Measurements from ENCODE around the gene CYP2A7.
"Not testable (repeated sequence)": the region's sequence is repeated elsewhere in the genome, so short reads cannot be mapped to it uniquely, and the experiment has no call there.

Gene CYP2A7

GRCh38 chr19:40864739-40865496 is 17.1 kb downstream of the CYP2A7 start:
- H3K27ac ChIP-seq (ENCODE audit: extremely low read depth, low read depth, low read length), result peak overlapping the region; percentile 84
- H3K4me3 ChIP-seq (ENCODE audit: low read depth, low read length); H3K36me3 ChIP-seq (ENCODE audit: control insufficient read depth in 2 of 2, insufficient read depth in 1 of 2, low read length in 2 of 2); H3K9me3 ChIP-seq (ENCODE audit: control insufficient read depth, insufficient read depth, low read depth, low read length): not testable (repeated sequence)
- H3K4me1 ChIP-seq (ENCODE audit: control insufficient read depth, insufficient read depth, low read length), result peaks cover 17% of the 10 kb centered on the region
- ChIA-PET CTCF (interaction anchor here (0.7 to 2.5 kb wide), 2 partner anchors 45 to 57 kb away, joined by 3 to 10 read pairs; no protein-coding TSS in a partner anchor), POLR2A (interaction anchor here (0.6 to 1.0 kb wide), 4 partner anchors 33 to 444 kb away, joined by 3 to 4 read pairs (median 3); partner anchors contain the start of genes ACTMAP and SNRPA)
- TF ChIP-seq ZNF19 (tag by site-specific recombination; IDR thresholded peaks at IDR 0.05; ENCODE audit: low read depth) (peak; percentile 4; the same call in 1 of the 2 replicates), ZXDB (tag by site-specific recombination; IDR thresholded peaks at IDR 0.05) (peak; percentile 85), ZNF639 (tag by site-specific recombination; IDR thresholded peaks at IDR 0.05) (peak; percentile 64), ZEB2 (tag by site-specific recombination; IDR thresholded peaks at IDR 0.05) (peak; percentile 63; the same call in 1 of the 2 replicates), ZNF629 (tag by site-specific recombination; IDR thresholded peaks at IDR 0.05) (peak; percentile 87), IKZF3 (tag by site-specific recombination; IDR thresholded peaks at IDR 0.05) (peak; percentile 43; the same call in 1 of the 2 replicates), KLF8 (tag by site-specific recombination; IDR thresholded peaks at IDR 0.05) (0 out of 2 replicates have a peak, but pooled peaks have one; percentile 47), ZNF324 (tag by site-specific recombination; IDR thresholded peaks at IDR 0.05) (peak; percentile 63; the same call in 1 of the 2 replicates), ZBTB20 (tag by site-specific recombination; IDR thresholded peaks at IDR 0.05) (peak; percentile 31; the same call in 1 of the 2 replicates), ZNF692 (tag by site-specific recombination; IDR thresholded peaks at IDR 0.05) (peak; percentile 70; the same call in 1 of the 2 replicates), FEZF1 (tag by site-specific recombination; IDR thresholded peaks at IDR 0.05) (peak; percentile 54; the same call in 1 of the 2 replicates), PRDM4 (tag by site-specific recombination; IDR thresholded peaks at IDR 0.05) (peak; percentile 66), ZFHX2 (tag by site-specific recombination; conservative IDR thresholded peaks at IDR 0.05) (0 out of 2 replicates have a peak, but pooled peaks have one; percentile 11), ZNF600 (tag by site-specific recombination; IDR thresholded peaks at IDR 0.05) (peak; percentile 29; the same call in 1 of the 2 replicates), ZNF18 (tag by site-specific recombination; IDR thresholded peaks at IDR 0.05) (peak; percentile 49; the same call in 1 of the 2 replicates), PRDM1 (tag by site-specific recombination; IDR thresholded peaks at IDR 0.05) (peak; percentile 43; the same call in 1 of the 2 replicates), GLIS1 (tag by site-specific recombination; IDR thresholded peaks at IDR 0.05) (peak; percentile 50; the same call in 1 of the 2 replicates), ZFP69B (tag by site-specific recombination; IDR thresholded peaks at IDR 0.05) (0 out of 2 replicates have a peak, but pooled peaks have one; percentile 33)
- TF ChIP-seq, protein P1, sequence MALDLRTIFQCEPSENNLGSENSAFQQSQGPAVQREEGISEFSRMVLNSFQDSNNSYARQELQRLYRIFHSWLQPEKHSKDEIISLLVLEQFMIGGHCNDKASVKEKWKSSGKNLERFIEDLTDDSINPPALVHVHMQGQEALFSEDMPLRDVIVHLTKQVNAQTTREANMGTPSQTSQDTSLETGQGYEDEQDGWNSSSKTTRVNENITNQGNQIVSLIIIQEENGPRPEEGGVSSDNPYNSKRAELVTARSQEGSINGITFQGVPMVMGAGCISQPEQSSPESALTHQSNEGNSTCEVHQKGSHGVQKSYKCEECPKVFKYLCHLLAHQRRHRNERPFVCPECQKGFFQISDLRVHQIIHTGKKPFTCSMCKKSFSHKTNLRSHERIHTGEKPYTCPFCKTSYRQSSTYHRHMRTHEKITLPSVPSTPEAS (tag by site-specific recombination; IDR thresholded peaks at IDR 0.05), result 0 out of 2 replicates have a peak, but pooled peaks have one; percentile 18
- TF ChIP-seq, protein P2, sequence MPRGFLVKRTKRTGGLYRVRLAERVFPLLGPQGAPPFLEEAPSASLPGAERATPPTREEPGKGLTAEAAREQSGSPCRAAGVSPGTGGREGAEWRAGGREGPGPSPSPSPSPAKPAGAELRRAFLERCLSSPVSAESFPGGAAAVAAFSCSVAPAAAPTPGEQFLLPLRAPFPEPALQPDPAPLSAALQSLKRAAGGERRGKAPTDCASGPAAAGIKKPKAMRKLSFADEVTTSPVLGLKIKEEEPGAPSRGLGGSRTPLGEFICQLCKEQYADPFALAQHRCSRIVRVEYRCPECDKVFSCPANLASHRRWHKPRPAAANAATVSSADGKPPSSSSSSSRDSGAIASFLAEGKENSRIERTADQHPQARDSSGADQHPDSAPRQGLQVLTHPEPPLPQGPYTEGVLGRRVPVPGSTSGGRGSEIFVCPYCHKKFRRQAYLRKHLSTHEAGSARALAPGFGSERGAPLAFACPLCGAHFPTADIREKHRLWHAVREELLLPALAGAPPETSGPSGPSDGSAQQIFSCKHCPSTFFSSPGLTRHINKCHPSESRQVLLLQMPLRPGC (tag by site-specific recombination; IDR thresholded peaks at IDR 0.05), result peak; percentile 41; the same call in 1 of the 2 replicates
- TF ChIP-seq, protein P3, sequence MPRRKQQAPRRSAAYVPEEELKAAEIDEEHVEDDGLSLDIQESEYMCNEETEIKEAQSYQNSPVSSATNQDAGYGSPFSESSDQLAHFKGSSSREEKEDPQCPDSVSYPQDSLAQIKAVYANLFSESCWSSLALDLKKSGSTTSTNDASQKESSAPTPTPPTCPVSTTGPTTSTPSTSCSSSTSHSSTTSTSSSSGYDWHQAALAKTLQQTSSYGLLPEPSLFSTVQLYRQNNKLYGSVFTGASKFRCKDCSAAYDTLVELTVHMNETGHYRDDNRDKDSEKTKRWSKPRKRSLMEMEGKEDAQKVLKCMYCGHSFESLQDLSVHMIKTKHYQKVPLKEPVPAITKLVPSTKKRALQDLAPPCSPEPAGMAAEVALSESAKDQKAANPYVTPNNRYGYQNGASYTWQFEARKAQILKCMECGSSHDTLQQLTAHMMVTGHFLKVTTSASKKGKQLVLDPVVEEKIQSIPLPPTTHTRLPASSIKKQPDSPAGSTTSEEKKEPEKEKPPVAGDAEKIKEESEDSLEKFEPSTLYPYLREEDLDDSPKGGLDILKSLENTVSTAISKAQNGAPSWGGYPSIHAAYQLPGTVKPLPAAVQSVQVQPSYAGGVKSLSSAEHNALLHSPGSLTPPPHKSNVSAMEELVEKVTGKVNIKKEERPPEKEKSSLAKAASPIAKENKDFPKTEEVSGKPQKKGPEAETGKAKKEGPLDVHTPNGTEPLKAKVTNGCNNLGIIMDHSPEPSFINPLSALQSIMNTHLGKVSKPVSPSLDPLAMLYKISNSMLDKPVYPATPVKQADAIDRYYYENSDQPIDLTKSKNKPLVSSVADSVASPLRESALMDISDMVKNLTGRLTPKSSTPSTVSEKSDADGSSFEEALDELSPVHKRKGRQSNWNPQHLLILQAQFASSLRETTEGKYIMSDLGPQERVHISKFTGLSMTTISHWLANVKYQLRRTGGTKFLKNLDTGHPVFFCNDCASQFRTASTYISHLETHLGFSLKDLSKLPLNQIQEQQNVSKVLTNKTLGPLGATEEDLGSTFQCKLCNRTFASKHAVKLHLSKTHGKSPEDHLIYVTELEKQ (tag by site-specific recombination; IDR thresholded peaks at IDR 0.05; ENCODE audit: borderline replicate concordance), result peak; percentile 42; the same call in 1 of the 2 replicates
